Mesothelial cell of epicardium (in vitro differentiated cells): ENCODE results near the gene UGT1A3. TPM values are rescaled to one million over a fixed set of nuclear protein-coding genes. Genes with fewer than 3 reads are reported as not detected.

Experiments
- DNase-seq, 2 experiments: peaks; one replicate each; pipeline ENCODE4 v3.0.0; 2021; ENCODE audit warnings: low spot score in 2 of 2; ENCODE audit not compliant: unreplicated experiment in 2 of 2
- H3K27ac Mint-ChIP-seq: 2 replicates; pipeline ENCODE4 v1.8.0; 2021; ENCODE audit warnings: mixed read lengths
- H3K27me3 Mint-ChIP-seq: 2 replicates; pipeline ENCODE4 v1.8.0; 2021; ENCODE audit warnings: low read depth, mixed read lengths
- H3K36me3 Mint-ChIP-seq: 2 replicates; pipeline ENCODE4 v1.8.0; 2021; ENCODE audit warnings: mixed read lengths
- H3K4me1 Mint-ChIP-seq: 2 replicates; pipeline ENCODE4 v1.8.0; 2021; ENCODE audit warnings: mixed read lengths
- H3K4me3 Mint-ChIP-seq: 2 replicates; pipeline ENCODE4 v1.8.0; 2021; ENCODE audit warnings: mild to moderate bottlenecking, moderate library complexity, mixed read lengths
- H3K9me3 Mint-ChIP-seq: 2 replicates; pipeline ENCODE4 v1.8.0; 2021; ENCODE audit warnings: mixed read lengths
- CTCF ChIP-seq: fragments of 200-600 bp; sonication (generic); IDR thresholded peaks from one replicate; pipeline ENCODE4 v1.5.0; 2021; ENCODE audit warnings: antibody characterized with exemption; ENCODE audit not compliant: unreplicated experiment
- total RNA-seq: library from RNA; stranded (reverse); gene quantifications from 3 replicates; pipeline ENCODE4 v1.2.1, GENCODE V29; 2021

Gene UGT1A3
- total RNA-seq, 1 donor from 2014 or later, result not detected

DNA sequence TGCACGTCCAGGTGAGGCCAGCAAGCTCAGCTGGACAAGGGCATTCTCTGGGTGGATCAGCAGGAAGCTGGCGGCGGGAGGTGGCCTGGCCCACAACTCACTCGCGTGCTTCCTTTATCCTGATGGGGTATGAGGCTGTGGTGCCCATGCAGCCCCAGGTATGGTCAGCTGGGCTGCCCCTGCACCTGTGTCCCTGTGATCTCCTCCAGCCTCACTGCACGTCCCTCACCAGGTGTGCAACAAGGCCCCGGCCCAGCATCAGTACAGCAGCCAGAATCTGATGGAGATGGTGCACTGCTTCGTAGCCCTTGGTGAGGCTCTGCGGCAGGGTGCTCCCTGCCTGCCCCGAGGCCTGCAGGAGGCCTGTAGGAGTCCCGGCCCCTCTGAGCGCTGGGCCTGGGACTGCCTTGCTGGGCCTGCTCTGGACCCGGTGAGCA, 66.9 kb downstream of the UGT1A3 start:
- Mint-ChIP-seq H3K9me3 (peaks cover 6% of the 10 kb centered on the region), H3K4me1 (no peaks in the 10 kb centered on the region), H3K27me3 (peaks cover 8% of the 10 kb centered on the region), H3K27ac (no peak overlapping the region), H3K36me3 (no peaks in the 10 kb centered on the region), H3K4me3 (no peak overlapping the region)
- TF ChIP-seq CTCF, result no peak
- peak; percentile 7 to 33 for DNase-seq

- peaks cover 6% of the 10 kb centered on the region for H3K9me3 Mint-ChIP-seq
- H3K27ac Mint-ChIP-seq, result no peak overlapping the region
- no peak overlapping the region for H3K4me3 Mint-ChIP-seq
- TF ChIP-seq CTCF, result no peak
- no peaks in the 10 kb centered on the region for H3K4me1 Mint-ChIP-seq
- no peaks in the 10 kb centered on the region for H3K36me3 Mint-ChIP-seq
- H3K27me3 Mint-ChIP-seq, result peaks cover 4% of the 10 kb centered on the region
- DNase-seq, result no peak
Observed at GRCh38 chr2:233796254-233796653, 67.4 kb downstream of the UGT1A3 start.

GRCh38 chr2:233798335-233799086, 69.7 kb downstream of the UGT1A3 start:
- peaks cover 6% of the 10 kb centered on the region for H3K9me3 Mint-ChIP-seq
- H3K4me3 Mint-ChIP-seq, result no peak overlapping the region
- peaks cover 8% of the 10 kb centered on the region for H3K27me3 Mint-ChIP-seq
- no peaks in the 10 kb centered on the region for H3K4me1 Mint-ChIP-seq
- H3K36me3 Mint-ChIP-seq, result no peaks in the 10 kb centered on the region
- H3K27ac Mint-ChIP-seq, result no peak overlapping the region
- peak in 1 of 2 experiments; percentile 5 for DNase-seq
- TF ChIP-seq CTCF, result no peak

DNA sequence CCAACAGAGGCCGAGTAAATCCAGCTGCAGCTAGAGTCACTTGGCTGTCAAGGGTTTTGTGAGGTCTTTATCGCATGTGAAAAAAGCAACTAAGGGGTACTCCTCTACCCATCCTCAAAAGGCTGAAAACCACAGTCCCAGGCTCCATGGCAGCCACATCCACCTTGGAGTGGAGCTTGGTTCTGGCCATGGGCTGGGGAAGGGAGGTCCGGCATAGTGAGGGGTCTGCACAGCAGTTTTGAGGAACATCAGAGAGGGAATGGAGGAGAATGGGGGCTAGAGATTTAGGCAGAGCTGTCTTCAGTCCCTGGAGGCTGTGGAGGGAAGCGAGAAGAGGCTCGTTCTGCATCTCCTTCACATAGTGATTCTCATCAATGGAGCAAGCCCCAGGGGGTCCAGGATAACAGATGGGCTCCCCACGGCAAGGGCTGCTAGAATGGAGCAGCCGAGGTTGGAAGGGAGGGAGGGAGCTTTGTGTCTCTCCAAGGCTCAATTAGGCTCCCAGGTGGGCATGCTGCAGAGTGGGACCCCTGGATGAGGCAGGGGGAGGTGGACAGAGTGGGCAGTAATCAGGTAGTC, 70.3 kb downstream of the UGT1A3 start:
- no peaks in the 10 kb centered on the region for H3K36me3 Mint-ChIP-seq
- no peak for DNase-seq
- peaks cover 6% of the 10 kb centered on the region for H3K9me3 Mint-ChIP-seq
- no peak for TF ChIP-seq CTCF
- H3K4me1 Mint-ChIP-seq, result no peaks in the 10 kb centered on the region
- H3K27ac Mint-ChIP-seq, result no peak overlapping the region
- peaks cover 14% of the 10 kb centered on the region for H3K27me3 Mint-ChIP-seq
- H3K4me3 Mint-ChIP-seq, result no peak overlapping the region

- H3K4me3 Mint-ChIP-seq, result no peak overlapping the region
Observed at GRCh38 chr2:233799716-233800115, 70.9 kb downstream of the UGT1A3 start.

More at GRCh38 chr2:233799716-233800115, 70.9 kb downstream of the UGT1A3 start:
- H3K36me3 Mint-ChIP-seq, result no peaks in the 10 kb centered on the region
- peaks cover 18% of the 10 kb centered on the region for H3K27me3 Mint-ChIP-seq
- H3K9me3 Mint-ChIP-seq, result peaks cover 6% of the 10 kb centered on the region
- no peaks in the 10 kb centered on the region for H3K4me1 Mint-ChIP-seq
- H3K27ac Mint-ChIP-seq, result no peak overlapping the region
- no peak for DNase-seq
- no peak for TF ChIP-seq CTCF
